Head of caudate nucleus (tissue), 42 donors: ENCODE data around the gene CREG1.
"Not testable (repeated sequence)": the region's sequence is repeated elsewhere in the genome, so short reads cannot be mapped to it uniquely, and the experiment has no call there.

Source experiments
- DNase-seq, 42 donors: peaks; one replicate each; pipeline versions ENCODE4 v3.0.0 to v3.0.0-alpha.2; 2020 to 2021; ENCODE audit warnings: mixed read lengths in 7 of 42
- intact Hi-C: fragments of 100-400 bp; cut with DNase I; formaldehyde crosslinking; loops from one replicate; pipeline ENCODE4 v1.15.0; 2022

CREG1 gene

GRCh38 chr1:167566766-167567165 is 13.2 kb upstream of the CREG1 start:
- intact Hi-C loops, result no loop called here
- DNase-seq, result no peak

GRCh38 chr1:167565922-167566321 is 12.4 kb upstream of the CREG1 start:
- DNase-seq, result no peak
- intact Hi-C loops, result no loop called here

- intact Hi-C loops, result no loop called here
- peak in 4 of 42 donors; percentile 15 to 48 (median 29) for DNase-seq
These were observed 11.2 kb upstream of the CREG1 start for GRCh38 chr1:167564612-167565270.

GRCh38 chr1:167563579-167564246 is 10.2 kb upstream of the CREG1 start:
- peak in 18 of 42 donors; percentile 7 to 56 (median 30) for DNase-seq
- intact Hi-C loops, result no loop called here

- intact Hi-C loops, result no loop called here
- DNase-seq, result no peak
These were observed 9.1 kb upstream of the CREG1 start for GRCh38 chr1:167562702-167563101.

GRCh38 chr1:167561753-167562152 is 8.2 kb upstream of the CREG1 start:
- intact Hi-C loops, result no loop called here
- DNase-seq, result no peak

GRCh38 chr1:167555971-167556714 is 2.6 kb upstream of the CREG1 start:
- intact Hi-C loops, result no loop called here
- DNase-seq, result peak; percentile 24 to 95 (median 86)

- intact Hi-C loops, DNase-seq: not testable (repeated sequence)
These were observed 1.5 kb upstream of the CREG1 start for GRCh38 chr1:167555072-167555471.

- intact Hi-C loops, result no loop called here
- peak in 3 of 42 donors; percentile 11 to 47 (median 26) for DNase-seq
These were observed 642 bp upstream of the CREG1 start for GRCh38 chr1:167554028-167554779.

GRCh38 chr1:167551362-167551761 is 2.2 kb downstream of the CREG1 start:
- DNase-seq, result no peak
- intact Hi-C loops, result no loop called here

GRCh38 chr1:167548059-167548932 is 5.3 kb downstream of the CREG1 start:
- intact Hi-C loops, result no loop called here
- DNase-seq, result no peak

- DNase-seq, result no peak
- intact Hi-C loops, result no loop called here
These were observed 6.6 kb downstream of the CREG1 start for GRCh38 chr1:167546935-167547334.

GRCh38 chr1:167545349-167545748 is 8.2 kb downstream of the CREG1 start:
- intact Hi-C loops, result no loop called here
- no peak for DNase-seq

- intact Hi-C loops, result no loop called here
- peak in 1 of 42 donors; percentile 41 for DNase-seq
These were observed 9.0 kb downstream of the CREG1 start for GRCh38 chr1:167544447-167545093.

- intact Hi-C loops, result no loop called here
- DNase-seq, result no peak
These were observed 10.2 kb downstream of the CREG1 start for GRCh38 chr1:167543199-167543990.

- intact Hi-C loops, result no loop called here
- peak in 1 of 42 donors; percentile 28 for DNase-seq
These were observed 11.2 kb downstream of the CREG1 start for GRCh38 chr1:167542109-167543032.
